GM19324 (cell line): ENCODE measurements around the gene AP1S2.
"Not testable (repeated sequence)": the region's sequence is repeated elsewhere in the genome, so short reads cannot be mapped to it uniquely, and the experiment has no call there.

Experiments
- ATAC-seq: cut with Tn5 transposase; IDR thresholded peaks from one replicate; pipeline ENCODE4 v1.9.1; 2021; ENCODE audit warnings: mild to moderate bottlenecking, moderate library complexity; ENCODE audit not compliant: unreplicated experiment, low FRiP score

Gene AP1S2

DNA sequence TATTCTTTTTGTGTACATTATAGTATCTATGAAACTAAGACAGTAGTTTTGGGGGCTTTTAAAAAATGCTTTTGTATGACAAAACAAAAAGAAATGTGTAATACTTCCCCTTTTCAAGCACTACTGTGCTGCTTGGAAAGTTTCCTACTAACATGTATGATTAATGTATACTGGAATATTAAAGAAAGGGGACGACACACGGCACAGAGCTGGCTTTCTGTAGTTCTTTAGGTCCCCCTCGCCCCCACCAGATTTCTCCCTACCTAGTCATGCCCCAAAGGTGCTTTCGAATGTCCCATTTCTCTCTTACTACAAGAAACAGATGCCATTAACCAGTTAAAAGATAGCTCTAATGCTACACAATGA is 1.6 kb upstream of the AP1S2 start:
- no peak for ATAC-seq

DNA sequence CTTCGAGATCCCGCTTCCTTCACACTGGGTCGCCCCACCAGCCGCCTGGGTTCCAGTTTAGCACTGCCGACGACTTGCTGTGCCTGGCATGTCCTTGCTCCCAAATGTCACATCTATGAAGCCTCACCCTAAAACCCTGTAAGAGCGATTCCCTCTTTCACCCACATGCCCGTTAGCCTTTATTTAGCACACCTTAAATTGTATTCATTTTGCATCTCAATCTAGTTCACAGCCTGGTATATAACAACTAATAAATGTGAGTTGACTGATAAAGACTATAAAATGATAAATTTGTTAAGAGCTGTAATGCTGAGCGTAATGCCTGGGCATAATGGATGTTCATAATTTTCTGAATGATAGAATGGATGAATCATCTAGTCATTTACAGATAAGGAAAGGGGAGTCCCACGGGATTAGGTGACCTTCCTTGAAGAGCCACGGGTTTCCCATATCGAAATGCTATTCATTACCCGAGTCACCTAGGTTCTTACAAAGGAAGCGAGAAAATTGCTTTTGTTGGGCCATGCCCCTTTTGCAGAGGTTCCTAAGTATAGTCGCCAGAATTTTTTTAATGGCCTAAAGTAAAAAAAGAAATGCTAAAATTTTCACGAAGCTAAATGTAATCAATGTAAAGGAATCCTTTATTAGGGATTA is 1.1 kb upstream of the AP1S2 start:
- no peak for ATAC-seq

DNA sequence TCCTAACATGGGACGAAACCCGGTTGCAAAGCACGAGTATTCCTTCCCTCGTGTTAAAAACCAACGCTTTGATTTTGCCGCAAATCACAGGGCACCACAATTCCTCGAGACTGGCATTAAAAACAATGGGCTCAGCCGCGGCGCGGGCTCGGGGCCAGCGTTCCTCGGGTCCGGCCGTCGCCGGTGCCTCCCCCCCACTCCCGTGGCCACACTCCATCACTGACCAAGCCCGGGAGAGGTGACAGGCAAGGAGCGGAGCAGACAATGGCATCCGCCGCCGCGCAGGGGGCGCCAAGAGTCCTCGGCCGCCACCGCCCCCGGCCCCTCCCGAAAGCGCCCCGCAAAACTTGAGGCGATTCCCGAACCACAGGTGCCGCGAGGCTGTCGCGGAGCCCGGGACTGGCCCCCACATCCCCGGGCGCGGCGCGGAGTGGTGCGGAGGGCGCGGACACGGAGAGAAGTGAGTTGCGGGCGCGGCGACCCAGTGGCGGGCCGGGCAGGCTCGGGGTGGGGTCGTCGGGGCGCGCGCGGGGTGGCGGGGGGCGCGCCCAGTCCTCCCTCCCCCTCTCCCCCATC is 445 bp downstream of the AP1S2 start:
- ATAC-seq, result peak; percentile 53

DNA sequence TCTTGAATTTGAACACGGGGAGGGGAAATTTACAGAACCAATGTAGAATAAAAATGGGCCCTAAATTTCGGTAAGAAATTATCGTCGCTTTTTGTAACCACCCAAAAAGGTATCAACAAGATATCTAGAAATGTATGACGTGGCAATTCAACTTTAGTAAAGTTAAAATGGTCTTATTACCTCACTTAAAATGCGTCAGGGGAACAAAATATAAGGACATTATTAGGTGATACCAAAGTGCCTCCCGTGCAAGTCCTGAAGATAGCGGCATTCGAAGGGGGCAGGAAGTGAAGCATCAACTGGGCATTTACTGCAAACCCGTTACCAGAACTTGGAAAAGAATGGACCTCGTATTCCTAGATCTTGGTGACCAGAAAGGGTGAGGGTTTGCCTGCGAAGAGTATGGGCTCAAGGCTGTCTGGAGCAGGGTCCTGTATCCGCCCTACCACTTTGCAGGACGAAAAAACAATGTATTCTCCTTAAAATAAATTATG is 980 bp downstream of the AP1S2 start:
- no peak for ATAC-seq

DNA sequence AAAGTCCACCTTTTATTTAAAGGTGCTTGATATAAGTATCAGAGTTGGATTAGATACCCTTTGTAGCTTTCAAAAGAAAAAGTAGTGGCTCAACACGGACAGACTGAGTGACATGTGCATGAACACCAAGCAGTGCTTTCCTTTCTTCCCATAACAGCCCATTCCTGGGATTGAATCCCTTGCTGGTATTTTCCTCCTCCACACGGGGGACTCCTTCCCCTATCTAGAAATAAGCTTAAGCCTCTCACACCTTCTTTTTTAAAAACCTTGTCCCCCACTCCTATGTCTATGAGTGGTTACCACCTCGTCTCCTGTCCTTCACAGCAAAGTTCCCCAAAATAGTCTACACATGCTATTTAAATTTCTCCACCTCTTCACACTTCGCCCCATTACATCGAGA is 5.1 kb downstream of the AP1S2 start:
- no peak for ATAC-seq

DNA sequence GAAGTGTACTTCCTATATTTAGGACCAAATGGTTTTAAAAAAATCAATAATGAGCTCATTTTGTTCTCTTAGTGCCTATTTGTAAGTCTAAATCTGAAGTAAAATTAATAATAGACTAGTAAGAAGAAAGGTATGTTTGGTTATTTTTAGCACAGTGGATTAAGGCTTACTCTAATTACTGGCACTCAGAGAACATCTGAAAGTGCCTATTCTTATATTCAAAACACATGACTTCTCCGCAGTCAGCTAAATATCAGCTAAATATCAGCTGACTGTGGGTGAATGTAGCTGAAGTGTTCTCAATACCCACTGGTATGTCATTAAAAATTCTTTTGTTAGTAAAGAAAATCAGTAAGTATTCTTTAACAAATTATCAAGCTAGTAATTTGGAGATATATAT is 6.0 kb downstream of the AP1S2 start:
- ATAC-seq, result no peak

DNA sequence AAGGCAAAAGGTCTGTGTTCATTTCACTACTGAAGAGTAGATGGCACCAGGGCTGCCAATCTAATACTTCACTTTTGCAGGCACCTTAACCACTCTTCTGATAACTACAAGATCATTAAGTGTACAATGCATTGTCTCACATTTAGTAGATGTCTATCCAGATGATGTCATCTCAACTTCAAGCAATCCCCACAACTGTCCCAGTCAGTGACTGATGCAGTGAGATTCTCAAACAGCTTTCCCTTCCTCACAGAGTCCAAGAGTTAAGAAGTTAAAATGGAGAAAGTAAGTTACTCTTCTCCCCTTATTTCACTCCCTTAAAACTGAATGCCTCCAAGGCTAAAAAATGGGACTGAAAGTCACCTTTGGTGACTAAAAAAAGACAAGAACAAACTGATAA is 10.7 kb downstream of the AP1S2 start:
- ATAC-seq, result no peak

DNA sequence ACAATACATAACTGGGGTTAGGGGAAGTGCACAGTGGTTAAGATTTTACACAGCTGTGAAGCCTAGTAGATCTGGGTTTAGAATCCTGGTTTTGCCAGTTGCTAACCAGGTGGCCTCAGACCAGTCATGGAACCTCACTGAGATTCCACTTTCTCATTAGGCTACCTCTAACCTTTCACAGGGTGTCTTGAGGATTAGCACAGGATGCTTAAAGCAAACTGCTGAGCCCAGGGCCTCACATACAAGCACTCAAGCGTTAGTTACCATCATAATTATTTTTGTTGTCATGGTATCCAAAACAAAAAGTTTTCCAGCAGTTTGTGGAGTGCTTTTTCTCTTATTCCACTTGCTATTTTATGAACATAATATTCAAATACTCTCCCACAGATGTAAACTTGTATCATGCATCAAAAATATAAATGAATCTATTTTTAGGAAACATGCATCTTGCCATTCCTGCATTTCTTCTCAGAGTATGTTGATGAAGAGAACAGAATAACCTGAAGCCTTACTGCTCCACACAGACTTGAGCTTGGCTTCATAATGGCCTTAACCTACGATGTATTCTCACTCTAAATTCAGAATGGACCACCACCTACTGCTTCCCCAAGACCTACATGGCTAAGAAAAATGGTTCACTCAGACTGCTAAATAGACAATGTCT is 12.6 kb downstream of the AP1S2 start:
- no peak for ATAC-seq

DNA sequence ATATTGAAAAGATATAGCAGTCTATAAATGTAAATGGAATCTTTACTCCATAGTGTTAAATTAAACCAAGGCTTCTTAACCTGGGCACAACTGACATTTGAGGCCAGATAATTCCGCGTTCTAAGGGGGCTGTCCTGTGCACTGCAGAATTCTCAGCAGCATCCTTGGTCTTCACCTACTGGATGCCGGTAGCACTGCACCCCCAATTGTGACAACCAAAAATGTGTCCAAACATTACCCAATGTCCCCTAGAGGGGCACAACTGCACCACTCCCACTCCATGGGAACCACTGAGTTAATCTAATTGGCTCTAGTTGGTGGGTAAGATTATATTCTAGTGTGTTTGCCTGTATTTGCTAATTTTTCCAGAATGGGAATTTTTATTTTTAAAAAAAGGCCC is 16.6 kb downstream of the AP1S2 start:
- ATAC-seq, result no peak

DNA sequence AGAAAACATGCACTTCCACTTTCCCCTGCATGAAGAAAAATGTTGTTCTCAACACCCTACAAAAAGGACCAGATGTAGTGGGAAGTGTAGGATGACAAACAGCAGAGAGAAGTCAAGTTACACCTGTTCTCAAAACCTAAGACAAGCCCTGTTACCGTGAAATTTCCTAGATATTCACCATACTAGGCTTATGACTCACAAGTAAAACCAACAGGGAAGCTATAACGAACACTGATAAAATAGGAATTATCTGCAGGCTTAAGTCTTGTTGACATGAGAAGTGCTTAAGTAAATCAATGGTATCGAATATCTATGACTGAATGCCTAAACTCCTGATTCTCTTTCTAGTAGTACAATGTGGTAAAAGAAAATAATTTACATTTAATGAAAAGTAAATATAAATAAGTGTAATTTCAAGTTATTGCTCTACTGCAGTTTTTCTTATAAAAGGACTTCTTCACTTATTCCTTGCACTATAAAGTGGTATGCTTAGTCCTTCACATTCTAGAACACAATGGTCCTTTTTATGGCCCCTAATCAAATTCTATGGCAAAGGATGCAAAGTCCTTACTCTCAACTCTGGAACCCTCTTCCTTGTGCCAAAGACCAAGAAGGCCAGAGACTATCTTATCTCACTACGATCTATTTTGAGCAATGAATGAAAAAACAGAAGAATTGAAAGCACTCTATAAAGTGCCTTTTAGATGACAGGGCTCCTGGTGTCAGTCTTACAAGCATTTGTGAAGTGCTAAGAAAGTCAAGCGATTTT is 19.6 kb downstream of the AP1S2 start:
- ATAC-seq, result no peak

DNA sequence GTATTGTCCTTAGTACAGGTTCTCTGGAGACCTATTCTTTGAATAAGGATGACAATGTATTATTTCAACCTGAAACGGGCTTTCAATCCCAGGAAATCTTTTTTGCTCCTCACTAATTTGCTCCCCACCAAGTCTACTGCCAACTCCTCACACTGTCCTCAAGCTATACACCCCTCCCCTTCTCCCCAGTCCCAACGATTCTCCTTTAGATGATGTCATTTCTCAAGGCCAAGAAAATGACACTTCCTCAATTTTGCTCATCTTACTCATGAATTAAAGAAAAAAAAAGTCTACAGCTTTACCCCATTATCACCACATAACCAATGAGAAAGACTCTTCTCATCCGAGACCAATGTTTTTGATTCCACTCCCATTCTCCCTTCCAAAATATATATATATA is 20.6 kb downstream of the AP1S2 start:
- ATAC-seq, result no peak

DNA sequence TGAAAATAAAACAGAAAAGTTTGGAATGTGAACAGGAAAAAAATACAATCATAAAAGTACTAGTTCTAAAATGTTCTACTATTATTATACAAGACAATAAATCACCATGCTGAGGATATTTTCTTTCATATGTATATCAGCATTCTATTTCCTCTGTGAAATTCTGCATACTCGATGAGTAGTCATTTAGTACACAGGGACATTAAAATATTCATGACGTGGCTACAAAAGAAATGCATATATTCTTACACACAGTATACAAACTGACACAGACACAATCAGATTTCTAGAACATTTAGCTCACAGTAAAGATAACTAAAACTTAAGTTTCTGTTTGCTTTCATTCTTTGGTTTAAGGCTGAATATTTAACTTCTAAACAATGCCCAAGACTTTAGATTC is 23.3 kb downstream of the AP1S2 start:
- not testable (repeated sequence) for ATAC-seq

DNA sequence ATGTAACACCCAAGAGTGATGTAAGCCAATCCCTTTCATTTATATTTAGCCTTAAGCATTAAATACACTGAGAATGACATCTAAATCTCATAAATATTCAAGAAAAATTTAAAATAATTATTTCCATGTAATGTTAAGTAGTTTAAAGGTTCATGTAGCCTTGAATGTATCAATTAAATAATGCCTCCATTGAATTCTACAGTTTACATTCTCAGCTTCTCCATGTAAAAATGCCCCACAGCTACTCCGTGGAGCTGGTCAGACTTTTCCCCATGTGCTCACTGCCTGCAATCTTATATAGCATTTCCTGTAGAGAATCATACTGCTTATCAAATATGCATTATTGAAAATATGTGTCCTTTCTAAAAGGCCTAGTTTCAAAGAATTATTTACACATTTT is 25.4 kb downstream of the AP1S2 start:
- ATAC-seq, result no peak

DNA sequence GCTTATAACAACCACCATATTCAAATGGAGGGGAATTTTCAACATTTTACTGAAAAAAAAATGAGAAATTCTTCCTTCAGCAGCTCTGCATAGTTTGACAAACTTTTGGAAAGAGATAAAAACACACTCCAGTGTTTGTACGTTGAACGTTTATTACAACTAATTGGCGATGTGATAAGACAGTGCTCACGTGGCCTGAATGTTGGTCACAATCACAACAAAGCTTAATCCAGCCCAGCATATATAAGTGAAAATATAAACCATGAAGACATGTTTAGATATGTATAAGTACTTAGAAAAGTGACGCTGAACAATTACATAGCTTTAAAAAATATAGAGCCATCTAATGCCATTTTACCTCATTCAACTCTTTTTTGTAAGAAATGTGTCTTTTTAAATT is 28.7 kb downstream of the AP1S2 start:
- ATAC-seq, result no peak

DNA sequence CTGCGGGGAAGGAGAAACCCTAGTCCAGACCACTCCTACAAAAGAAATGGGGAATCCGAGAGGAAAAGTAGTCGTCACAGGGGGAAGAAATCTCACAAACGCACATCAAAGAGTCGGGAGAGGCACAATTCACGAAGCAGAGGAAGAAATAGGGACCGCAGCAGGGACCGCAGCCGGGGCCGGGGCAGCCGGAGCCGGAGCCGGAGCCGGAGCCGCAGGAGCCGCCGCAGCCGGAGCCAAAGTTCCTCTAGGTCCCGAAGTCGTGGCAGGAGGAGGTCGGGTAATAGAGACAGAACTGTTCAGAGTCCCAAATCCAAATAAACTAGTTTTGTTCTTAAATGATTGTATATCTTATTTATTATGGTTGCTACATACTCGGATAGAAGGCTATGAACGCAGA is 31.7 kb downstream of the AP1S2 start:
- no peak for ATAC-seq

DNA sequence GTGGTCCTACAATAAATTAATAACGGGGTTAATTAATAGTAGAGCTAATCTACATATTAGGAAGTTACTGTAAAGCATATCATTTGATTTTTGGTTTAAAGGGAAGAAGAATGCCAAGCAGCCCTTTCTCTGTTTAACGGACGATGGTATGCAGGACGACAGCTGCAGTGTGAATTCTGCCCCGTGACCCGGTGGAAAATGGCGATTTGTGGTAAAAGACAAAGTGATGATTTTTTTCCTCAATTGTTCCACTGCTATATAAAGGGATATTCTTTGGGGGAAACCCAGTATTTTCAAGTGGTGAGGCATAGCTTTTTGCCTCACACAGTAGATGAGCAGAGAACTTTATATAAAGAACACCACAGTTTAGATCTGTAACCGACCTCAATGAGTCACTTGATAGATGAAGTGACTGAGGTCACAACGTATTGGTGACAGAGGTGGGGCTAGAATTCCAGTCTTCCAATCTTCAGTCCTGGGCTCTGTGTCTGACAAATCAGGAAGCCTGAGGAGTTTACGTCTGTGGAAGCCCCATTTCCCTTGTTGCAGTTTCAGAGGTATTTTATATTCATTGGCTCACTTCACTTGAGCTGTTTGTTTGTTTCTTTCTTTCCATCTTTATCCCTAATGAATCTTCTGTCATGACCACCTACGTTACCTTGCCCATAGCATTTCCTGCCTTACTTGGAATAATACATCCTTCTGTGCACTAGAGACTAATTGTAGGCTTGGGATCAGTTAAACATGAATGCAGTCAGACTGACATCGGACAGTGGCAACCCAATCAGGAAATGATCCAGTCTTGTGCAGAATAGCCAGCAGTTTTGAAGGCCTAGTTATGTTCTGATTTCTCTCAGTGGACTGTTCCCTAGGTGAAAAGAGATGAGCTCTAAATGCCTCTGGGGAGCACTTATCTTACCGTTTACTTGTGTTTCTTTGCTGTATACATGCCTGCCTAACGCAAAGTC is 34.2 kb downstream of the AP1S2 start:
- ATAC-seq, result no peak

DNA sequence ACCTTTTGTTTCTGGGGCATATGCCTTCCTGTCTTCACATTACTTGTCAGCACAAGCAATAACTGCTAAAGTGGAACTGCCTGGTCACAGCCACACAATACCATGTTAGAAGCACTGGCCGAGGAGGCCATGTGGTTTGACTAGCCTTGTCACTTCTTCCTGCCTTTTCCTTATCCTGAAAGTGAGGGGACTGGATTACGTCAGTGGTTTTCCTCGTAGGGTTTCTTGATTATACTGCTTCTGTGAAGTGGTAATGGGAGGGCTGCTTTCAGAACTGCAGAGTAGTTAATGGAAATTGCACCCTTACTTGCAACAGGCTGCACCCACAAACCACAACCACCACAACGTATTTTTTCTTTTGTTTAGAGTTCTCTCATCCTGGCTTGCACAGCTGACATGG is 37.7 kb downstream of the AP1S2 start:
- no peak for ATAC-seq

DNA sequence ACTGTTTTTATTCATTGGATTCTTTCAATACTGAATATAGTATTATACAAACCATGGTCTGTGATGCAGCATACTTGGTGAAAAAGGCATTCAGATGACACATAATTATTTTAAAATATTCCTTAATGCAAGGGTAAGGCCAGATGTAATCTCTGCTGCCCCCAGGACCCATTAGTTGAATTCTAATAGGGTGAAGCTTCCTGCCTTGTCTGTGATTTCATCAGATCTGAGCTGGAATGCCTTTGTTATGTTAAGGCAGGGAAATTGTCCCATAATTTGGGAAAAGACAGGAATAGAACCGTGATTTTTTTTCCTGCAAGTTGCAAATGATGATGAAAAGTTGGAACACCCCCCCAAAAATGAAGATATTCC is 38.2 kb downstream of the AP1S2 start:
- ATAC-seq, result no peak

DNA sequence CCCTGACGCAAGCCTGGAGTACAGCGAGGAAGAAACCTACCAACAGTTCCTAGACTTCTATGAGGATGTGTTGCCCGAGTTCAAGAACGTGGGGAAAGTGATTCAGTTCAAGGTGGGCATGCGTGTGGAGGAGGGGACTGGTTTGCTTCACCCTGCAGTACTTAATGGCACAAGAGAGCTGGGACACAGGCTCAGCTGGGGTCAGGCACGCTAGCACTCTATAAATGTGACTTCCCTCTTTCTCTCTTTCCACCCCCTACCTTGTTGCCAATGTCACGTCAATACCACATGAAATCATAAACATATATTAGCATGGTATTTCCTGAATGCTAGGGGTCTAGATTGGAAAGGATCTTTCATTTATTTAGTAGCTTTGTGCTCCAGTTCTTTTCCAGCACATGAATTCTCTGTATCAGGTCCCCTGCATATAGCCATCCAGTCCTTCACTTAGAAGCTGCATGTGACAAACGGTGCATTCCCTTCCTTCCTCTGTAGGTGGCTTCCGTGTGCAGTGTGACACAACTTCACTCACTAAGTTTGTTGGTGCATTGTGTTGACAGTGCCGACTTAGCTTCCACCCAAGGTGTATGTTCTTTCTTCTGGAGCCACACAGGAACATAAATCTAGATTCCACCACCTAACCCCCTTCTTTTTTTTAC is 38.7 kb downstream of the AP1S2 start:
- ATAC-seq, result peak; percentile 83
